Mucosa of gallbladder (tissue), 1 donor: Measurements from ENCODE around the gene EXOC1L. TPM values are rescaled to one million over a fixed set of nuclear protein-coding genes. Genes with fewer than 3 reads are reported as not detected.
"Not testable (repeated sequence)": the region's sequence is repeated elsewhere in the genome, so short reads cannot be mapped to it uniquely, and the experiment has no call there.

Experiments used
- DNase-seq: peaks from one replicate; pipeline ENCODE4 v3.0.0-alpha.2; 2020; ENCODE audit warnings: low spot score
- total RNA-seq: library from RNA; stranded (reverse); gene quantifications from one replicate; pipeline ENCODE4 v1.2.1, GENCODE V29; 2021
- donor health status: DM: no; HTN: no; CAD: no.

Gene EXOC1L
- total RNA-seq, 1 donor from 2014 or later: not detected

DNA sequence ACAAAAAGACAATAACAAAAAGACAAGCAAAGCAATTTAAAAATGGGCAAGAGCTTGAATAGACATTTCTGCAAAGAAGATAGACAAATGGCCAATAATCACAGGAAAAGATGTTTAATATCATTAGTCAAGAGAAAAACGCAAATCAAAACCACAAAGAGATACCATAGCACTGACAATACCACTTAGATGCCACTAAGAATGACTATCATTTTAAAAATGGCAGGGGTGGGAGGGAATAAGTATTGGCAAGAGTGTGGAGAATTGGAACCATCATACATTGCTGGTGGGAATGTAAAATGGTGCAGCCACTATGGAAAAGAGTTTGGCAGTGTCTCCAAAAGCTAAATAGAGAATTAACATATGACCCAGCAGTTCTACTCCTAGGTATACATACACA is 18.8 kb downstream of the EXOC1L start:
- no peak for DNase-seq

DNA sequence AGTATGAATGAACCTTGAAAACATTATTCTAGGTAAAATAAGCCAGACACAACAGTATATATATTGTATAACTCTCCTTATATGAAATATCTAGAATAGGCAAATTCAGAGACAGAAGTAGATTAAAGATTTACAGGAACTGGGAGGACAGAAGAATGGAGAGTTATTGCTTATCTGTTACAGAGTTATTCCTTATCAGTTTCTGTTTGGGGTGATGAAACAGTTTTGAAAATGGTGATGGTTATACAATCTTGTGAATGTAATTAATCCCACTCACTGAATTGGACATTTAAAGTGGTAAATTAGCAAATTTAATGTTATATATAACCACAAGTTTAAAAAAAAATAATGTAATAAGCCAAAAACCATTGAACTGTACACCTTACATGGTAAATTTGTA is 19.4 kb downstream of the EXOC1L start:
- no peak for DNase-seq

DNA sequence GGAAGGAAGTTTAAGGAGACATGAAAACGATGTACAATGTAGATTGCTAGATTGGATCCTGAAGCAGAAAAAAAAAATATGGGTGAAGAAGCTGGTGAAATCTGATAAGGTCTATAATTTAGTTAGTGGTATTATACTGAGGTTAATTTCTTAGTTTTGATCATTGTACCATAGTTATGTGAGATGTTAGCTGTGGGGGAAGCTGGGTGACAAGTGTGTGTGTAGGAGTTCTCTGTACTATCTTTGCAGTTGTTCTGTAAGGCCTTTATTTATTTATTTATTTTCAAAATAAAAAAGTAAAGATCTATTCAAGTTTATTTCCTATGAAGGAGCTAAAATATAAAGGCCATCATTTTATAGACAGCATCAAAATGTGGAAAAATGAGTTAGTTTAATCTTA is 21.4 kb downstream of the EXOC1L start:
- DNase-seq: no peak

DNA sequence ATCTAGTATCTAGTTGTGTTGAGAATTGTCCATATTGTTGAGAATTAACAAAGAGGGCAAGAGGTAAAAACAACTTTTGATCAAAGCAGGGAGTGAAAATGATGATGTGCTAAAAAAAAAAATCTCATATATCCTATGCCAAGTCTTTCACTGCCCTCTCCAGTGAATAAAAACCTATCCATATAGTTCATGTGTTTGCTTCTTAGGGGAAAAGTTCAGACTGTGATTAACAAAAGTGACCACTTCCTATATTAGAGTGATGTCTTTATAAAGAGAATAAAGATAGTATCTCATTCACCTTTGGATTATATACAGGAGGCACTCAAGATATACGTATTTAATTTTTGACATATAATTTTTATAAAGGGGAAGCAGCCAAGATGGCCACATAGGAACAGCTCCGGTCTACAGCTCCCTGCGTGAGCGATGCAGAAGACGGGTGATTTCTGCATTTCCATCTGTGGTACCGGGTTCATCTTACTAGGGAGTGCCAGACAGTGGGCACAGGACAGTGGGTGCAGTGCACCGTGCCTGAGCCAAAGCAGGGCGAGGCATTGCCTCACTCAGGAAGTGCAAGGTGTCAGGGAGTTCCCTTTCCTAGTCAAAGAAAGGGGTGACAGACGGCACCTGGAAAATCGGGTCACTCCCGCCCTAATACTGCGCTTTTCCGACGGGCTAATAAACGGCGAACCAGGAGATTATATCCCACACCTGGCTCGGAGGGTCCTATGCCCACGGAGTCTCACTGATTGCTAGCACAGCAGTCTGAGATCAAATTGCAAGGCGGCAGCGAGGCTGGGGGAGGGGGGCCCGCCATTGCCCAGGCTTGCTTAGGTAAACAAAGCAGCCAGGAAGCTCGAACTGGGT is 22.0 kb downstream of the EXOC1L start:
- DNase-seq: not testable (repeated sequence)

DNA sequence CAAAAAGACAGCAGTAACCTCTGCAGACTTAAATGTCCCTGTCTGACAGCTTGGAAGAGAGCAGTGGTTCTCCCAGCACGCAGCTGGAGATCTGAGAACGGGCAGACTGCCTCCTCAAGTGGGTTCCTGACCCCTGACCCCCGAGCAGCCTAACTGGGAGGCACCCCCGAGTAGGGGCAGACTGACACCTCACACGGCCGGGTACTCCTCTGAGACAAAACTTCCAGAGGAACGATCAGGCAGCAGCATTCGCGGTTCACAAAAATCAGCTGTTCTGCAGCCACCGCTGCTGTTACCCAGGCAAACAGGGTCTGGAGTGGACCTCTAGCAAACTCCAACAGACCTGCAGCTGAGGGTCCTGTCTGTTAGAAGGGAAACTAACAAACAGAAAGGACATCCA is 22.7 kb downstream of the EXOC1L start:
- not testable (repeated sequence) for DNase-seq

DNA sequence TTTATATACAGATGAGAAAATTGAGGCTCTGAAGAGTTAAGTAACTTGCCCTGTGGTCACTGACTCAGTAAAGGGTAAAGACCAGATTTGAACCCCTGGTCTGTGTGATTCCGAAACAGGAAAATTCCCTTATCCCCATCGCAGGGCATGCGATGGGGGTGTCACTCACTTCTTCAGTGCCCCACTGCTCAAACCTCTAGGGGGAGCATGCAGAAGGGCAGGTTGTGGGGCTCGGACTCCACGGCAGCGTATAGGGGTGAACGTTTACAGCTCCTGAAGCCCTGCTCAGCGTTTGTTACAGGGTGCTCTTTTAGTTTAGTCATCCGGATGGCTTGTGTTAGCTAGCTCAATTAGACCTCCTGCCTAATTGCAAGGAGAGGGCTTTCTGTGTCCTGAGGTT is 30.1 kb downstream of the EXOC1L start:
- no peak for DNase-seq

DNA sequence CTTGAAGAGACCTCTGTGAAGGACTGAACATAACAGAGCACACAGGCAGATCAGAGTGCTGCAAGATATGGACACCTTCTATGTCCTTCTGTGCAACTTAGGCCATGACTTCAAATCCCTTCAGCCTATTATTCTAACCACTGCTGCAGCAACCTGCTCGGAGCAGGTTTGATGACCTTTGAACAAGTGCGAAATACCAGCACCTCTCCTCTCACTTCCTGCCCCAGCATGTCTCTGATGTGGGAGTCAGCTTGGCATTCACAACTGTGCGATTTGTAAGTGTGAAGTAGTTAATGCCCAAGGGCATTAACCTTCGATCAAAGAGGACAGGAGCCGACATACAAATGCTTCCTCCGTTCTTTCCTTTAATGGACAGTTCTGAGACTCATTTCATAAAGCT is 32.3 kb downstream of the EXOC1L start:
- peak; percentile 35 for DNase-seq

DNA sequence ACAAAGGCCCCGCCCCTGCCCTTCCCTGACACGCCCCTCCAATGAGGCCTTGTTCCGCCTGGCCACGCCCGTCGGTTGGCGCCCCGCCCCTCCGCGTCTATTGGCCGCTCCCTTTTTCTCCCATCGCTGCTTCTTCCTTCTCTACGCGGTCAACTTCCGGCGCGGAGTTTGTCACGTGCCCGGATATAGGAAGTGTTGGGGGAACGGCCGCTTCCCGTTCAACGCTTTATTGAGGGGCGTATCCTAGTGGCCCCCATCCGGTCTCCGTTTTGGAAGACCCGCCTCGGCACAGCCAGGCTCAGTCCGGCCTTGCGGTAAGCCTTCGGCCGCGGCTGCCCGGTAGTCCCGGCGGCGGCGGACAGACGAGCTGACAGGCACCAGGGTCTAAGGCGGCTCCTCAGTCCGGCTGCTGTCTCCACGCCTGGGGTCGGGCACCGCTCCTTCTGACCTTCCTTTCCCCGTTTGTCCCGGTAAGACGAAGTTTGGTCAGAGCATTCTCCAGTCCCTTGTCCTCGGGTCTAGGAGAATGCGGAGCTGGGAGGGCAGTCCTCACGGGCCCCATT is 34.0 kb downstream of the EXOC1L start, which contains the start of gene EXOC1:
TSS of gene EXOC1 (plus strand) at position 165 of the 563 bp plus-strand sequence. CDS start 4,676 bp downstream, outside the sequence.
- peak; percentile 98 for DNase-seq

DNA sequence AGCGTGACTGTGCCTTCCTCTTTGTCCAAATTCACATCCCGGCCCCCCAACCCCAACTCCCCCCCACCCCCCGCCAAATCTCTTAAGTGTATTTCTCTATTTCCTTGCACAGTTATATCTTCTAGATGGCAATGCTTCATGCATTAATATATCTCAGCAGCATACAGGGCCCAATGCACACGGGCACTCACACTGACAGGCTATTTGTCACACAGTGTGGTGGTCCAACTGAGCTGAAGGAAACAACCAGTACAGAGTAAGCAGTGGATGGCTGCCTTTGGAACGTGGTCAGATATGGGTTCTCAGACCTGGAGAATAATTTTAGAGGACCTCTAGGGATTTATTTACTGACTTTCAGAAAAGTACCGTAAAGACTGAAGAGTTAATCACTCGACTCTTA is 34.5 kb downstream of the EXOC1L start:
- DNase-seq: no peak

DNA sequence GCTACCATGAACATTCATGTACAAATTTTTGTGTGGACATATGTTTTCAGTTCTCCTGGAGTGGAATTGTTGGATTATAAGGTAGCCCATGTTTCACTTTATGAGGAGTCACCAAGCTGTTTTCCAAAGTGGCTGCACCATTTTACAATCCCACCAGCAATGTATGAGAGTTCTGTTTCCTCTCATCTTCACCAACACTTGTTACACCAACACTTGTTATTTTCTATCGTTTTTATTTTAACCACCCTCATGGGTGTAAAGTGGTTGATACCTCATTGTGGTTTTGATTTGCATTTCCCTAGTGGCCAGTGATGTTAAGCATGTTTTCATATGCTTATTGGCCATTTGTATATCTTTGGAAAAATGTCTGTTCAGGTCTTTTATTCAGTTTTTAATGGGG is 38.0 kb downstream of the EXOC1L start:
- no peak for DNase-seq

DNA sequence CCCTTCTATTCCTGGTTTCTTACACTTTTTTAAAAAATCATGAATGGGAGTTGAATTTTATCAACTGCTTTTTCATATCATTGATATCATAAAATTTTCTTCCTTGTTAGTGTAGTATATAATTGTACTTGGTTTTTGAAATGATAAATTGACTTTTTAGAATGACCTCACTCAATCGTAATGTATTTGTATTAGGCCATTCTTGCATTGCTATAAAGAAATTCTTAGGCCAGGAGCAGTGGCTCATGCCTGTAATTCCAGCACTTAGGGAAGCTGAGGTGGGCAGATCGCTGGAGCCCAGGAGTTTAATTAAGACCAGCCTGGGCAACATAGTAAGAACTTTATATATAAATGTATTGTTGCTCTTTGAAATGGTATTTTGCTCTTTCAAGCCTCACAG is 40.1 kb downstream of the EXOC1L start:
- DNase-seq: no peak

DNA sequence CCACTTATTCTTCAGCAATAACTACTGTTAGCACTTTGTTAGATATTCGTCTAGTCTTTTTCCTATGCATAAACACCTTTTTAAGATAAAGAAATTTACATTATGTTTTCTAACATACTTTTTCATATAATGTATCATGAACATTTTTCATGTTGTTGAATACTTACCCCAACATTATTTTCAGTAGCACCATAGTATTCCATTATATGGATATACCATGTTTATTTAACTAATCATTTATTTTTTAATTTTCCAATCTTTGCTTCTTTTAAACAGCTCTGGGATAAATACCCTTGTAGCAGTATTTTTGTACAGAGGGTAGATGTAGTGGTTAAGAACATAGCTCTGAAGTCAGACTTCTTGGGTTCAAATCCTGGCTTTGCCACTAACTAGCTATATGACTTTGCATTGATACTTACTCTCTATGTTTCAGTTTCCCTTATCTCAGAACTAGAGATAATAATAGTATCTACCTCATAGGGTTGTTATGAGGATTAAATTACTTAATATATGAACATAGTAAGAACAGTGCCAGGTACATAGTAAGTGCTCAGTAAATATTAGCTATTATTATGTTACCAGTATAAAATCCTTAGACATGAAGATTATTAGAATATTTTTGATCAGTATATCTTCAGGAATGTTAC is 45.1 kb downstream of the EXOC1L start:
- DNase-seq: no peak

DNA sequence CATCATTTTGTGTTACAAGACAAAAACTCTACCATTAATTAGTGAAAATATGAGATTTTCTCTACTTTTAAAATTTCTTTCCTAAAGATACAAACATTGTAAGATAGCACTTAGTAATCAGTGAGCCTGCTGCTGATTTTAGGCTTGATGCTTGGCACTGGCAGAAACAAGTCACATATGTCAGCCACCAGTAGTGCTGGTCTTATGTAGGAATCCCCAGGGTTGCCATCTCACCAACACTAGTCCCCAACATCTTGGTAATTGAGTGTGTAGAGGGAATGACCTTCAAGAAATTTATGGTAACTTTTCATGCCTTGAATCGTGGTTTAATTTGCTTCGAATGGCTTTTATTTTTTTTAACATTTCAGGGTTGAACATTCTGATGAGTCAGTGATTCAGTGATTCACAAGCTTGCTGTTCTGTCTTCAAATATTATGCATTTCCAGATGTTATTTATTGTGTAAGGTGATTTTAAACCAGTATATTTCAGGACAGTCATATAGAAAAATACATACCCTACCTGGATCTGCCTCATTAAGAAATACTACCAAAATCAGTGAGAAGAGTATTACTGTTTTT is 45.7 kb downstream of the EXOC1L start:
- no peak for DNase-seq

DNA sequence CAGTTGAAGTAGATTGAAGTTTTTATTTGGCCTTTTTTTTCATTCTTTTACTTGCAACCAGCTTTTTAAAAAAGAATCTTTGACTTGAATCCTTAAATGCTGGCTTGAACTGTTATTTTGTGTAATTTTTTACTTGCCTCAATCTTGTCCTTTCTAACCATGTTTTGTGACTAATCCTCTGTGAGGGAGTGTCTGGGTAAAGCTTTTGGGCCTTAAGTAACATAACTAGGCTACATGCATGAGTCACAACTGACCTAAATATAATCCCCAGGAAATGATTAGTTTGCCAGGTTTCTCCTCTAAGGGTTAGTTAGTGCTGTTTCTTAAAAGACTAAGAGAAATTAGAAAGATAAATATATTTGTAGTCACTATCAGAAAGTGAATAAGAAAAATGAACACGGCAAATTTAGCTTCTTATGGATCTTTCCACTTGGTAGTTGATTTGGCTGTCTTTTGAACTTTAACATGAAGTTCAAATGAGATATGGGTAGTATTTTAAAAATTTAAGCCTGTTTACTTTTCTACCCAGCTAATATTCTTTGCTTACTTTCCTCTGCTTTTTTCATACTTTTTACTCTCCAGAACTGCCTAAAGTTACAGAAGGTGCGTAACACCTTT is 46.8 kb downstream of the EXOC1L start:
- DNase-seq: no peak

DNA sequence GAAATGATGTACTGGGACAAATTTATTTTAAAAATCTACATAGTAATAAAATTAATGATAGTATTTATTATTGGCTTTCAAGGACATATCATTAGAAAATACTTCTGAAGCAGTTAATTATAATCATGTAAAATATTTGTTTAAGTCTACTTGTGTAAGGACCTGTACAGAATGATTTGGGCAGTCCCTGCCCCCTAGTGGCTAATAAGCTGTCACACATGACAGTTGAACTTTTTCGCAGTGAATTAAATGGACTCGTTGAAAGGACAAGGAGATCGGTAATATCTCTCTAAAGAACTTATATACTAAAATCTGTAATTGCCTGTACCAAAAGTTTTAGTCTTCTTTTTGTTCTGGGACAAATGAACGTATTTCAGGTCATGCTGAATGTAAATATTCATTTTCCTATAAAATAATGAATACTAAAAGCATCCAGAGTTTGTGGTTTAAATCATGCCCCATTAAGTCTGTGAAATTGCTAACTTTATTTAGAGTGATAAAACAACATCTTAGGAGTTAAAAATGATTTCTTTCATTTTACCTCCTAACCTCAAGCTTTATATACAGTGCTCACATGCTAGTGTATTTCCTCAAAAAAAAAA is 47.5 kb downstream of the EXOC1L start:
- no peak for DNase-seq

DNA sequence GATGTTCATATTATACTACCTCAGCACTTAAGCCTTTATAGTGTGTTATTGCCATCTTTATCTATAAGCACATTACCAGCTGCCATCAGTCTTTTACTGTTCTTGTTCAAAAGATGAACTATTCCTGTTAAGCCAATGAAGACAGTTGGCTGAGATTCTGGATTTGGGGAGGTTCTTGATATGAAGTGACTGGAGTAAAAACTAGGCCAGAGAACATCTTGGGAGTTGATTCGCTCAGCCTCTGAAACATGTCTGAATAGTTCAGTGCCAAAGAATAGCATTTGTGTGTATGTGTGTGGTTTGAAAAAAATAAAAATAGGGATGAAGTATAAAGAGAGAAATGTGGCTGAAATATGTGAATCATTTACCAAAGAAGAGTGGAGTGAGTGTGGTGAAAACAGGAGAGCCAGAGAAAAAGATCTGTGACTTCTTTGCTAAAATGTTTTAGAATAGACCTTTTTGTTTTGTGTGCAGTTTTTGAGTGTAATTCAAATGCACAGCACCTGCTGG is 49.0 kb downstream of the EXOC1L start:
- DNase-seq: no peak

DNA sequence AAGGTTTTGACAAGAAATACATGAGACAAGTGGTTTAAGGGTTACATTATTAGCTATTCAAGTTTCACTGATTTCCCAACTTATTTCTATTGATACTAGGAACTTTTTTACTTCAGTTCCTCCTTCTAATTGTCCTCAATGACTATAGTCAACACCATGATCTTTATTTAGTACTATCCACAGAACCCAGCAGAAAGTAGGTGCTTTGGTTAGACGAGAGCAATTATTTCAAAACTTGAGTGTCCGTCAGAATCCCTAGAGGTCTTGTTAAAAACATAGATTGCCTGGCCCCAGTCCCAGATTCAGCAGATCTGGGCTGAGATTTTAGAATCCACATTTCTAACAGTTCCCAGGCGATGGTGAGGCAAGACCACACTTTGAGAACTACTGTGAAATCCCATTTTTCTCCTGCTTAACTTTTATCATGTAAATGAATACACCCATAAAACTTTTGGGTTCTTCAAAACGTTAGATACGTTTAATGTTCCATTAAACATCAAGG is 51.8 kb downstream of the EXOC1L start:
- DNase-seq: no peak

DNA sequence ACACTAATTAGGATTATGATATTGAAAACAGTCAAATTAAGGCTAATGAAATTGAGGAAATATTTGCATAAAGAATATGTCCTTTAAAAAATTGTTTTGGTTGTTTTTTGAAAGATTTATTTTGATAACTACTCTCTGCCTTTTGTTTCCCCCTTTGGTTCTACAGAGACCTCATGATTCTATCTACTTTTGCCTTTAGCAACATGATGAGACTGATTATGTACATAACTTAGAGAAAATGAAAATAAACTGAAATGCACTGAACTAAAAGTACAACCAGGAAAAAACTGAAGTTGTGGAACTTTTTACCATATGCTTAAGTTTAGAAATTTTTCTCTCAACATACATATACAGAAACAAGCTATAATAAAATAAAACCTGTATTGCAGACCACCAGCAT is 55.2 kb downstream of the EXOC1L start:
- no peak for DNase-seq

DNA sequence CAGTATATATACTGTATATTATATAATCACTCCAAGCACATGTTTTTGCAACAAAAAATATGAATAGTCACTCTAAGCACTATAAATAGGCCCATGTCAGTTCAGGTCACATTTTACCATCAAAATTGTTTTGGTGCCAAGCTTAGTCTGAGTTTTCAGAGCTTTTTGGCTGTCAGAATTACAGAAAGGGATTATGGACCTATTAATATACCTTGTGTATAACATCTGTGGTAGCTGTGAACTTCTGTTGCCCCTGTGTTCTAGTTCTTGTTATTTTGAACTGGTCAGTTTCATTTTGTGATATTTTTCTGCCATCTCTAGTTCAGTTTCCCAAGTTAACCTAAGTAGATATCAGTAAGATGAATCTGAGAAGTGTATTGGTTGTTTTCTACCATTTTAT is 56.8 kb downstream of the EXOC1L start:
- no peak for DNase-seq

DNA sequence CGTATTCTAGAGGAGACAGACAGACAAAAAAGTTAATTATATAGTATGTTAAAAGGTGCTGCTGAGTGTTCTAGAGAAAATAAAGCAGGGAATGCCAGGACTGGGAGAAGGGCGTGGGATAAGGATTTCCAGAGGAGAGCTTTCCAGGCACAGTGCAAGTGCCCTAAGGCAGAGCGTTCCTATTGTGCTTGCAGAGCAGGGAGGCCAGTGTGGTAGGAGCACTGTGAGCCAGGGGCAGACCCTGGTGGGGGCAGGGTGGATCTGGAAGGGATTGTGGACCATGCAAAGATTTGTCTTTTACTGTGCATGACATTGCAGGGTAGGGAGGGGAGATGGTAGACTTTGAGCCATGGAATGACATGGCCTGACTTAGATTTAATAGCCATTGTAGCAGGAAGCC is 59.6 kb downstream of the EXOC1L start:
- DNase-seq: no peak

DNA sequence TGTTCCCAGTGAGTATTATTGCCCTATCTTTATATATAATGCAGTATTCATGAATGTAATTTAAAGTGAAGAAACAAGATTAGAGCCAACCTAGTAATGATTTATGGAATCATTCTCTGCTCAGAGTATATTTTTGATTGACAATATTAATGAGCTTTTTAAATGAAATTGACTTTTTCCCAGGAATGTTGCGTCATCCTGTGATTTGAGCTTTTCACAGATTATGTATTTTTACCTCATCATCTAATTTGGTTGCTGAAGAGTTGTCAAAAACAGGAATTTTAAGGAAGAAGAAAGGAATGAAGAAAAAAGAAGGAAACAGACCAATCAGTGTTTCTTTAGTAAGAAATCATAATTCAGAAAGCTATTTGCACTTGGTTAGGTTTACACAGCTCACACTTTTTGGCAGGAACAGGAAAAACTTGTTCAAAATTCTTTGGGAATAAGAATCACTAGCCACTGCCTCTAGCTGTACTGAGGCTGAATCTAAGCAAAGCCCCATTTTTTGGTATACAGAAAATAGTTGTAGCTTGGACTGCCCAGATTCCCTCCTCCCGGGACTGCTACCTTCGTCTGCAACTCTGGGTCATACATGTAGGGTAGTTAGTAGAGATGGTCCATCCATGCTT is 61.2 kb downstream of the EXOC1L start:
- DNase-seq: no peak
